B cell (primary cell): Measurements from ENCODE around the gene ADAMTSL1.

ENCODE experiments used
- CTCF ChIP-seq: fragments of 200-600 bp; IDR thresholded peaks from one replicate; pipeline ENCODE4 v1.8.0; 2022; ENCODE audit warnings: antibody characterized with exemption, mild to moderate bottlenecking
- EZH2 ChIP-seq: IDR thresholded peaks from 2 replicates; pipeline ENCODE4 v1.6.1; 2012; ENCODE audit warnings: borderline replicate concordance, low read depth, mild to moderate bottlenecking, moderate library complexity, low read length; ENCODE audit not compliant: insufficient read depth, poor library complexity, severe bottlenecking

- TF ChIP-seq CTCF (no peak), EZH2 (no peak)
These were observed 449.9 kb downstream of the ADAMTSL1 start for GRCh38 chr9:18923671-18924430.
